ENCODE data around the gene NINL. TPM values are rescaled to one million over a fixed set of nuclear protein-coding genes. Genes with fewer than 3 reads are reported as not detected.

NINL gene
- total RNA-seq, 1 donor from 2014 or later, result 14.8 TPM

GRCh38 chr20:25541676-25542075 is 43.7 kb downstream of the NINL start:
- intact Hi-C loops (cut with DNase I), result no loop called here
- DNase-seq (ENCODE audit: low spot score) (no peak), ATAC-seq (peak; percentile 13)

- no peak for DNase-seq (ENCODE audit: low spot score)
- intact Hi-C loops (cut with DNase I), result no loop called here
- peak; percentile 68 for ATAC-seq
These were observed 45.3 kb downstream of the NINL start for GRCh38 chr20:25539742-25540672.

- intact Hi-C loops (cut with DNase I), result no loop called here
- DNase-seq (ENCODE audit: low spot score), result no peak
- peak; percentile 7 for ATAC-seq
These were observed 46.3 kb downstream of the NINL start for GRCh38 chr20:25538838-25539665.

GRCh38 chr20:25537890-25538289 is 47.4 kb downstream of the NINL start:
- intact Hi-C loops (cut with DNase I), result no loop called here
- ATAC-seq (no peak), DNase-seq (ENCODE audit: low spot score) (no peak)

- intact Hi-C loops (cut with DNase I), result no loop called here
- DNase-seq (ENCODE audit: low spot score) (no peak), ATAC-seq (peak; percentile 16)
These were observed 49.6 kb downstream of the NINL start for GRCh38 chr20:25535762-25536161.

- intact Hi-C loops (cut with DNase I), result no loop called here
- ATAC-seq (no peak), DNase-seq (ENCODE audit: low spot score) (no peak)
These were observed 50.5 kb downstream of the NINL start for GRCh38 chr20:25534845-25535244.

GRCh38 chr20:25533920-25534700 is 51.2 kb downstream of the NINL start:
- DNase-seq (ENCODE audit: low spot score) (no peak), ATAC-seq (no peak)
- intact Hi-C loops (cut with DNase I), result no loop called here

GRCh38 chr20:25532971-25533391 is 52.4 kb downstream of the NINL start:
- DNase-seq (ENCODE audit: low spot score) (no peak), ATAC-seq (peak; percentile 72)
- intact Hi-C loops (cut with DNase I), result no loop called here

- DNase-seq (ENCODE audit: low spot score), result no peak
- peak; percentile 55 for ATAC-seq
- intact Hi-C loops (cut with DNase I), result no loop called here
These were observed 53.1 kb downstream of the NINL start for GRCh38 chr20:25532015-25532751.

GRCh38 chr20:25529295-25529951 is 55.9 kb downstream of the NINL start:
- DNase-seq (ENCODE audit: low spot score), result no peak
- intact Hi-C loops (cut with DNase I), result no loop called here
- ATAC-seq, result no peak

GRCh38 chr20:25527949-25528348 is 57.4 kb downstream of the NINL start:
- intact Hi-C loops (cut with DNase I), result no loop called here
- ATAC-seq, result no peak
- no peak for DNase-seq (ENCODE audit: low spot score)

- DNase-seq (ENCODE audit: low spot score) (peak; percentile 44), ATAC-seq (peak; percentile 10)
- intact Hi-C loops (cut with DNase I), result no loop called here
These were observed 58.9 kb downstream of the NINL start for GRCh38 chr20:25526446-25526845.

- DNase-seq (ENCODE audit: low spot score) (peak; percentile 27), ATAC-seq (peak; percentile 93)
- intact Hi-C loops (cut with DNase I), result no loop called here
These were observed 59.5 kb downstream of the NINL start for GRCh38 chr20:25525867-25526266.

GRCh38 chr20:25525295-25525694 is 60.0 kb downstream of the NINL start:
- peak; percentile 18 for DNase-seq (ENCODE audit: low spot score)
- intact Hi-C loops (cut with DNase I), result no loop called here
- no peak for ATAC-seq

- DNase-seq (ENCODE audit: low spot score) (no peak), ATAC-seq (no peak)
- intact Hi-C loops (cut with DNase I), result no loop called here
These were observed 63.9 kb downstream of the NINL start for GRCh38 chr20:25521382-25521781.

GRCh38 chr20:25517124-25517523 is 68.2 kb downstream of the NINL start:
- intact Hi-C loops (cut with DNase I), result no loop called here
- ATAC-seq, result no peak

GRCh38 chr20:25514747-25515340 is 70.5 kb downstream of the NINL start:
- no peak for DNase-seq (ENCODE audit: low spot score)
- intact Hi-C loops (cut with DNase I), result no loop called here

More at GRCh38 chr20:25517124-25517523, 68.2 kb downstream of the NINL start:
- peak; percentile 14 for DNase-seq (ENCODE audit: low spot score)

GRCh38 chr20:25514195-25514594 is 71.1 kb downstream of the NINL start:
- no peak for ATAC-seq
- no peak for DNase-seq (ENCODE audit: low spot score)
- intact Hi-C loops (cut with DNase I), result no loop called here

More at GRCh38 chr20:25514747-25515340, 70.5 kb downstream of the NINL start:
- ATAC-seq, result no peak
